SKM-1 (cell line): ENCODE measurements around the gene NSD1.
"Not testable (repeated sequence)": the region's sequence is repeated elsewhere in the genome, so short reads cannot be mapped to it uniquely, and the experiment has no call there.

Experiments used
- DNase-seq: peaks from one replicate; lab custom pipeline; 2025; ENCODE audit not compliant: unreplicated experiment; lab: John Stamatoyannopoulos, UW

Gene NSD1

DNA sequence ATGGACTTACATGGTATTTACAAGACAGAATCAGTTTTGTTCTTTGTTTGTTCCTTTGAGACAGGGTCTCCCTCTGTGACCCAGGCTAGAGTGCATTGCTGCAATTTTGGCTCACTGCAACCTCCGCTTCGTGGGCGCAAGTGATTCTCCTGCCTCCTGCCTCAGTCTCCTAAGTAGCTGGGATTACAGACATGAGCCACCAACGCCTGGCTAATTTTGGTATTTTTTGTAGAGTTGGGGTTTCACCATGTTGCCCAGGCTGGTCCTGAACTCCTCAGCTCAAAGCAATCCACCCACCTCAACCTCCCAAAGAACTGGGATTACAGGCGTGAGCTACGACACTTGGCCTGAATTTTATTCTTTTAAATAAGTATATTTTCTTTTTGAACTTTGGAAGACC, 142.3 kb downstream of the NSD1 start:
- no peak for DNase-seq

DNA sequence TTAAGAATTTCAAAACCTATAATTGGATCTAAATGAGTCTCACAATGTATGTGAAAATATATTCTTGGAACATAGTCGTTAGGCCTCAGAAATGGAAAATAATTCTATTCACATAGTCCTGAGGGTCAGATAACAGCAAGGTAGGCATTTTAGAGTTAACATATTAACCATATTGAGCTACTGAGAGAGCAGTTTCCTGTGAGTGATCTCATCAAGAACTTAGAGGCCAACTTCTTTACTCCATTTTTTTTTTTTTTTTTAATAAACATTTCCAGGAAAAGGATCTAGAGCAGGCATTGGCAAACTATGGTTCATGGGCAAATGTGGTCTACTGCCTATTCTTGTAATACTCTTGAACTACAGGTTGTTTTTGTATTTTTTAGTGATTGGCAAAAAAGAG, 143.3 kb downstream of the NSD1 start:
- no peak for DNase-seq

DNA sequence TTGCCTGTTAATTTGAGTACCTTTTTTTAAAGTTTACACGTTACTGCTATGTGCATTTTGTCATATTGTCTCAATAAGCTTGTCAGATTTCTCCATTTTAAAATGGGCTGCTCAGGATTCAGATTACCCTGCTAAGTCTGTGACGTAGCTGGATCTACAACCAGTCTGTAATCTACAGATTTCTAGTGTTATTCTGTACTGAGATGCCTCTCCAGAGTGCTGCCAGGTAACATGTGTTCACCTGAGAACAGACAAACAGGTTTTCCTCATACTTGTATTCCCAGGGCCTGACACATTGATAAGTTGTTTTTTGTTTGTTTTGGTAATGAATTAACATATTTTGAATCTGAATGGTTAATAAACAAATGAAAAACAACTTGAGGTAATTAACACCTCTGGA, 154.6 kb downstream of the NSD1 start:
- DNase-seq, result no peak

DNA sequence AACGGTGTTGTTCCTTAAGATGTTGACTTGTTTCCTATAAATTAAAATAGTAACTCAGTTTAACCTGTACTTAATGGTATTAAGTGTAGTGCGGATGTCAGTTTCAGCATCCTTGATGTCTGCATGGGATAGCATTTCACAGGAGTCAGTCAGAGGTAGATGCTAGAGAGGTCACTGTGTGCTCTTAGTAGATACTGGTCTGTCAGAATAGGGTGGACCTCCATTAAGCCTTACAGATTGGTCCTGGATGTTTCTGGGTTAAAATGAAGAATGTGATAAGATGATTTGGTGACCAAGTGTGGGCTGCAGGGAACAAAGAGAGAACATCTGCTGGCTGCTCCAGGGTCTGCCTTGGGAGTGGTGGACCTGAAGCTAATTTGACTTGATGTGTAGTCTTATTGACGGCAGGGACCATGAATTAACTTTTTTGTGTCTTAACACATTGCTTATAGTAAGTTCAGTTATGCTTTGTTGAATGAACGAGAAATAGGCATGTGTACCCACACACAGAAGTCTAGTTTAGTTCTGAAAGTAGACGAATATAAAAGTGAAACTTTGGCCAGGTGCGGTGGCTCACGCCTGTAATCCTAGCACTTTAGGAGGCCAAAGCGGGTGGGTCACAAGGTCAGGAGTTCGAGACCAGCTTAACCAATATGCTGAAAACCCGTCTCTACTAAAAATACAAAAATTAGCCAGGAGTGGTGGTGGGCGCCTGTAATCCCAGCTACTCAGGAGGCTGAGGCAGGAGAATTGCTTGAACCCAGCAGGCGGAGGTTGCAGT, 157.4 kb downstream of the NSD1 start:
- no peak for DNase-seq

DNA sequence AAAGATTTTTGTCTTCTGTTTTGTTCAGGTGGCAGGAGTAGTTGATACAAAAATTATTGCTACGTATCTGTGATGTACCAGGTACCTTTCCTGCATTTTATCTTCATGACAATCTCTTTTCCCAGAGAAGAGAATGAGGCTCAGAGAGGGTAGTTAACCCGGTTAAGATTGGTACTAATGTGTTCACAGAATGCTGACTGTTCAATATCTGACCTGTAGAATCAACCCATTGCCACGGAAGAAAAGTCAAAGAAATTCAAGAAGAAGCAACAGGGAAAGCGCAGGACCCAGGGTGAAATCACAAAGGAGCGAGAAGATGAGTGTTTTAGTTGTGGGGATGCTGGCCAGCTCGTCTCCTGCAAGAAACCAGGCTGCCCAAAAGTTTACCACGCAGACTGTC, 158.2 kb downstream of the NSD1 start:
- DNase-seq, result no peak

DNA sequence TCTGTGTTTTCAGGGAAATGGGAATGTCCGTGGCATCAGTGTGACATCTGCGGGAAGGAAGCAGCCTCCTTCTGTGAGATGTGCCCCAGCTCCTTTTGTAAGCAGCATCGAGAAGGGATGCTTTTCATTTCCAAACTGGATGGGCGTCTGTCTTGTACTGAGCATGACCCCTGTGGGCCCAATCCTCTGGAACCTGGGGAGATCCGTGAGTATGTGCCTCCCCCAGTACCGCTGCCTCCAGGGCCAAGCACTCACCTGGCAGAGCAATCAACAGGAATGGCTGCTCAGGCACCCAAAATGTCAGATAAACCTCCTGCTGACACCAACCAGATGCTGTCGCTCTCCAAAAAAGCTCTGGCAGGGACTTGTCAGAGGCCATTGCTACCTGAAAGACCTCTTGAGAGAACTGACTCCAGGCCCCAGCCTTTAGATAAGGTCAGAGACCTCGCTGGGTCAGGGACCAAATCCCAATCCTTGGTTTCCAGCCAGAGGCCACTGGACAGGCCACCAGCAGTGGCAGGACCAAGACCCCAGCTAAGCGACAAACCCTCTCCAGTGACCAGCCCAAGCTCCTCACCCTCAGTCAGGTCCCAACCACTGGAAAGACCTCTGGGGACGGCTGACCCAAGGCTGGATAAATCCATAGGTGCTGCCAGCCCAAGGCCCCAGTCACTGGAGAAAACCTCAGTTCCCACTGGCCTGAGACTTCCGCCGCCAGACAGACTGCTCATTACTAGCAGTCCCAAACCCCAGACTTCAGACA, 160.4 kb downstream of the NSD1 start:
- no peak for DNase-seq

DNA sequence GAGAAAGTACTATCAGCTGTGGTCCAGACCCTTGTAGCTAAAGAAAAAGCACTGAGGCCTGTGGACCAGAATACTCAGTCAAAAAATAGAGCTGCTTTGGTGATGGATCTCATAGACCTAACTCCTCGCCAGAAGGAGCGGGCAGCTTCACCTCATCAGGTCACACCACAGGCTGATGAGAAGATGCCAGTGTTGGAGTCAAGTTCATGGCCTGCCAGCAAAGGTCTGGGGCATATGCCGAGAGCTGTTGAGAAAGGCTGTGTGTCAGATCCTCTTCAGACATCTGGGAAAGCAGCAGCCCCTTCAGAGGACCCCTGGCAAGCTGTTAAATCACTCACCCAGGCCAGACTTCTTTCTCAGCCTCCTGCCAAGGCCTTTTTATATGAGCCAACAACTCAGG, 161.1 kb downstream of the NSD1 start:
- DNase-seq, result no peak

DNA sequence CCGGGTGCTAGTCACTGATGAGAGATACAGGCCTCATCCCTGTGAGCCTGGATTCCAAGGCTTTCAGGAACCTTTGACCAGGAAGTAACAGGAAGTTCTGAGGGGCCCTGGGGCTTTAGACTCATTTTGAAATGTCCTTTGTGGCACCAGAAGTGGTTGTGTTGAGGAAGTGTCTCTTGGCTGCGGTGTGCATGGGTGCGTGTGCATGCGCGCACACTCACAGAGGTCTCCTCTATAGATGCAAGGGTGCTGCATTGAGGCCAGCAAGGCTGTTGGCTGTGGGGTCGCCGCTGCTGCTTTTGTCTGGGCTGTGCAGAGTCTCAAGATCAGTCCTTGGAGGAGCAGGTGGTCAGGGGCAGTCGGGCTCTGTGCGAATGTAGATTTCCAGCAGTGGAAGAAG, 162.4 kb downstream of the NSD1 start:
- peak; percentile 46 for DNase-seq

DNA sequence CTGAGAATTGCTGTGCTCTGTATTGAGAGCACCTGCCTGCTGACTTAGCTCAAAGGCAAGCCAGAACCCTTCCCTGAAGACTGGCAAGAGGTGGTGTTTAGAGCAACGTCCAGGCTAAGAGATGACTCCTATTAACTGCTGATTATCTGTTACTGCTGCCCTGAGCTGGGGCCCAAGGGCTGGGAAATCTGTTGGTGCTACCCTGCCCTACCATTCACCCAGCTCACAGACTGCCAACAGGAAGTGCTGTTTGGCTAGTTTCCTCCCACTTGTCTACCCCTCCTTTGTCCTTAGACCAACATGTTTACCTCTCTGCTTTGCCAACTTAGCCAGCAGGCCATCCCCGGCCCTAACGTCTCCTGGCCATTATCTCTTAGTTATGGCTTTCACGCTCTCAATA, 163.0 kb downstream of the NSD1 start:
- no peak for DNase-seq

DNA sequence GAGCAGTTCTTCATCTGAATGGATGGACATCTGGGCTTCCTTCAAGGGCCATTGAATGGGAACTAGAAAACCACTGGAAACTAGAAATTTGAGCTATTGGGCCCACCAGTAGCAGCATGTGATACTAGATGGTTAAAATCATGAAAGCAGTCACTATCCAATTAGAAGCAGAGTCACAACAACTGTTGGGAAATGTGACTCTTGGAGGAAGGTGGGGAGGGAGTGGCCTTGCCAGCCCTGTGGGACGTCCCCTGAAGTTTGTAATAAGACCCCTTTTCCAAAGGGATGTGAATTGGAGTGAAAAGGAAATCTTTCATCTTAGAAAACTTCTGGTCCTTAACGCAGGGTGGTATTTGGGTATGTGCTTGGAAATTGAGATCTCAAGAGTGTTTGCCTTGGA, 164.3 kb downstream of the NSD1 start:
- no peak for DNase-seq

DNA sequence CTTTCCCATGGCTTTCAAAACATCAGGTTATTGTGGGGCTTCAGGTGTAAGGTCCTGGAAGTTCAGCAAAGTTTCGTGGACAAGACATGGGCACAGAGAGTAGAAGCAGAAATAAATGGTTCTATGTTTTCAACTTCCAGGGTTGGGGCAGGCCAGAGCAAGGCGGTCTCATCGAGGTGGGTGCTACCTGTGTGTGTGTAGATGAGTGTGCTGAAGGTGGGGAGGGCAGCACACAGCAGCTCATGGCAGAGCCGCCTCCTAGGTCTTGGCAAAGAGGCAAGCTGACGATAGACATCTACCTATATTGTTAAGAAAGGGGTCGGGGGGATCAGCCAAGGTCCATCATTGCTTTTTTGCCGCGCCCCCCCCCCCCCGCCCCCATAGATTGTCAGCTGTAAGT, 166.1 kb downstream of the NSD1 start:
- no peak for DNase-seq

DNA sequence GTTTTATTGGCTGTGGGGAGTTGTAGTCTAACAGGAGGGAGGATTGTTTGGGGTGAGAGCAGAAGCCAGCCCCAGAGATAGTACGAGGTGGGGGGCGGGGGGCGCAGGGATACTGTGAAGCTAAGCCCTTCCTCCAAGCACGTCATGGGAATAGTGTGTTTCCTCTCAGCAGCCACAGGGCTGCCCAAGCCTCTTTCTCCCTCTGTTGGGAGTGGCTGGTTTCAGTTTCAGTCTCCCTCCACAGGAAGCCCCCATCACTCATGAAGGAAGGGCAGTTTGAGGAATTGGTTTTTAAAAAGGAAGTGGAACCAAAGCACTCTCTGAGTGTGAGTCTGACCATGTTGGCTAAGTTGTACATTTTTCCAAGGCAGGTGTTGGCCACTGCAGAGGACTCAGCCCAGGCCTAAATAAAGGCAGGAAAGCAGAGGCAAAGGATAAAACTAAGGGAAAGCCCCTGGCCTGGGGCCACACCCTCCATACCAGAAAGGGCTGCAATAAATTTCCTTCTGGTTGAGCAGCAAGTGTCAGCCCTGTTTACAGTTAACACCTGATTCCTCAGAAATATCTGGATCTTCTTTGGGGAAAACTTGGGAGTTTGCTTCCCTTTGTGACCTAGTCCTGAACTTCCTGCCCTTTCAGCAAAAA, 166.8 kb downstream of the NSD1 start:
- peak; percentile 92 for DNase-seq

DNA sequence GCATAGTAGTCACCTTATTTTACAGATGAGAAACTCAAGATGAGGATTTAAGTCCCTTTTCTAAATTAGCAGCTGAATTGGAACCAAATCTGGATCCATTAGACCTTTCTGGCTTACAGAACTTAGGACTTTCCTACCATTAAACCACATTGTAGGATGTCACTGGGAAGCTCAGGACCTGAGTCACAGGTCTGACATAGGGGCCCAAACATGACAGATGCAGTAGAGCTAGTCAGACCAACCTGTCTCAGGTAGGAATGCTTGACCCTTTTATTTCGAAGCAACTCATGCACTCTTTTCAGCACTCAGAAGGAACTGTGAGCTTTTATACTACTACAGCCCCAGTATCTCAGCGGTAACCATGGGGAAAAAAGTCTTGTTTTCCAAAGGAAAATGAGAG, 167.4 kb downstream of the NSD1 start:
- DNase-seq, result no peak

DNA sequence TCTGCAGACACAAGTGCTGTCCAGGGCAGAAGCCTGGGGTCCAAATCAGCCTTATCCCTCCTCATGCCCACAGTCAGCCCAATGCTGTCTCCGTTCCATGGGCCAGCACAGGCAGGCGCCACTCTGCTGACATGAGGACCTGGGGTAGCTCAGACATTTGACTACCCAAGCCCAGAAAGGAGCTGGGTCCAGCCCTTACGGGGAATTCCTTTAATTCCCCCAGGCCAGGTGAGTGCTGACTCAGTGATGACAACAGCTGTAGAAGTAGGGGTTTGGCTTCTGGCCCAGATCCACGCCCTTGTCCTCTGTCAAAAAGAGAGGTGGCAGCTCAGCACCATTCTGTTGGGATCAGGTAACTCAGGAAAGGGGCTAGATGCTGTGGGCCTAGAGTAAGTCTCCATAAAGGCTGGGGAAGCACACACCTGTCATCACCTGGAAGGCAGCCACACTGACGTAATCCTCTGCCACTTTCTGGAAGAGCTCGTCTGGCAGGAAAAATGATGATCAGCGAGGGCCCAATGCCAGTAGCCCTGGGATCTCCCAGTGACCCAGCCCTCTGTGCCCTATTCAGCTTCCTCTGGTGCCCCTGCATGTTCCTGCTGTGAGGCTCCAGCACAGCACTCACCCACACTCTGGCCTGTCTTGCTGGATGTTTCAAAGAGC, 168.1 kb downstream of the NSD1 start:
- no peak for DNase-seq

DNA sequence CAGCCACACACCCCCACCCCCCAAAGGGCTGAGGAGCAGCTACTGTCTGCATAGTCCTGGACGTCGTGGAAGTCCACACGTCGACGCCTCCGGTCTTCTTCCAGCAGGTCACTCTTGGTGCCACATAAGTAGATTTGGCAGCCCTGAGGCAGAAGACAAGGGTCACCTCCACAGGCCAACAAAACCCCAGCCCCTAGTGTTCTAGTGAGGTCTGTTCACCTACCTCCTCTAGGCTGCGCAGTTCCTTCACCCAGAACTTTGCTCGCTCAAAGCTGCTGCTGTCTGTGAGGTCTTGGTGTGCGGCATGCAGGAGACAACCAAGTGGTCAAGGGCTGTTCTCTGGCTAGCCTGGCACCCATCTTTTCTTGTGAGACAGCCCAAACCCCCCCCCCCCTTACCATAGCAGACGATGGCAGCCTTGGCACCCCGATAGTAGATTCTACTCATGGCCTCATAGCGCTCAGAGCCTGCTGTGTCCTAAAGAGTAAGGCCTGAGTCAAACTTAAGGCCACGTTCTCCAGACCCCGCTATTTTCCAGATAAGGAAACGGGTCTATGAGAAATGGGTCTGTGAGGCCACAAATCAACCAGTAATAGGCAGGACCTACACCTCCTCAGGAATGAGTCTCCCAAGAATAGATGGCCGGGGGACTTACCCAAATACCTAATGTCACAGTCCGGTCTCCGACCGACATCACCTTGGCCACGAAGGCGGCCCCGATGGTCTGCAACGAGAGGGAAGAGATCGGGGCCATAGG, 169.0 kb downstream of the NSD1 start:
- peak; percentile 19 for DNase-seq

DNA sequence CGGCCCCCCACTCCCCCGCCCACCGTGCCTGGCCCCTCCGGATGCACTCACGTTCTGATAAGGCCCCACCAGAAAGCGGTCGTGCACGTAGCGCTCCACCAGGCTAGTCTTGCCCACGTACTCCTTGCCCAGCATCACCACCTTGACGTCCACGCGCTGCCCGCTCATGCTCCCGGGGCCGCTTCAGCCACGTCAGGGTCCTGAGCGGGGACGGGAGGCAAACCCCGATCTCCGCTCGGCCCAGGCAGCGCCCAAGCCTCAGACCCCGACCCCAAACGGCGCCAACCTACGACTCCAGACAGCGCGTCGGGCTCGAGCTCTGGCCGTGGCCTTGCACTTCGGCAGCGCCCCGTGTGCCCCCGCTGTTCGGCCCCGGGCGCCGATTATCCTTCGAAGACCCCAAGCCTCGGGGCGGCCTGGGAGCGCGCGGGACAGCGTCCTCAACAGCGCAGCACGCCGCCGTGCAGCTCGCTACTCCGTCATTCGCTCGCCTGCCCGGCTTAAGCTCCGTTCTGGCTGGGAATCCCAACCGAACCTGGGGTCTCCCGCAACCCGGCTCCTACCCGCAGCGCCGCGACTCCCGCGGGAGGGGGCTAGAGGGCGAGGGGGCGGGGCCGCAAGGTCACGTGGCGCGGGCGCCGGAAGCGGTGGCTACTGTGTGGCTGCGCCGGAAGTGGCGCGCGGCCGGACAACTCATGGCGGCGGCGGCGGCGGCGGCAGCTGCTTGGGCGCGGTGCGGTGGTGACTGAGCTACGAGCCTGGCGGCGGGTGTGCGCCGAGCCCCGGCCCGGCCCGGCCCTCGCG, 169.8 kb downstream of the NSD1 start, which contains the start of the genes PRELID1 and RAB24:
Gene PRELID1, plus strand, starts transcription at position 679 of the 804 bp plus-strand sequence. CDS start 187 bp downstream, outside the sequence.
Gene RAB24, minus strand, starts transcription at position 599 of the 804 bp plus-strand sequence. Its CDS starts 431 bp downstream, at position 168.
- DNase-seq, result peak; percentile 51

DNA sequence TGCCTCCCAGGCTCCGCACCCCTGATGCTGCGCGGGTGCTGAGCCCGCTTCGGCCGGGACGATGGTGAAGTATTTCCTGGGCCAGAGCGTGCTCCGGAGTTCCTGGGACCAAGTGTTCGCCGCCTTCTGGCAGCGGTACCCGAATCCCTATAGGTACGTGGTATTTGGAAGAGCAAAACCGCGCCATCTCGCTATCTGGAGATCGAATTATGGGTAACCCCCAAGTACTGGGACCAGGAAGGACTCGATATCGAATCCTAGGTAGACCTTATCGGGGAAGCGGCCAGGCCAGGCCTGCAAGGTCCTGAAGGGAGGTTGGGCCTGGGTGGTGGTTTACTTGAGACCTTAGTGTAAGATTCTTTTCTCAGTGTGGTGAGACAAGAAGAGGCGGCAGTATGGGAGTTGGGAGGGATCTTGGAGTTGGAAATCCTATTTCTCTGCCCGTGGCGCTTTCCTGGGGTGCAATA, 170.4 kb downstream of the NSD1 start:
- DNase-seq, result no peak

DNA sequence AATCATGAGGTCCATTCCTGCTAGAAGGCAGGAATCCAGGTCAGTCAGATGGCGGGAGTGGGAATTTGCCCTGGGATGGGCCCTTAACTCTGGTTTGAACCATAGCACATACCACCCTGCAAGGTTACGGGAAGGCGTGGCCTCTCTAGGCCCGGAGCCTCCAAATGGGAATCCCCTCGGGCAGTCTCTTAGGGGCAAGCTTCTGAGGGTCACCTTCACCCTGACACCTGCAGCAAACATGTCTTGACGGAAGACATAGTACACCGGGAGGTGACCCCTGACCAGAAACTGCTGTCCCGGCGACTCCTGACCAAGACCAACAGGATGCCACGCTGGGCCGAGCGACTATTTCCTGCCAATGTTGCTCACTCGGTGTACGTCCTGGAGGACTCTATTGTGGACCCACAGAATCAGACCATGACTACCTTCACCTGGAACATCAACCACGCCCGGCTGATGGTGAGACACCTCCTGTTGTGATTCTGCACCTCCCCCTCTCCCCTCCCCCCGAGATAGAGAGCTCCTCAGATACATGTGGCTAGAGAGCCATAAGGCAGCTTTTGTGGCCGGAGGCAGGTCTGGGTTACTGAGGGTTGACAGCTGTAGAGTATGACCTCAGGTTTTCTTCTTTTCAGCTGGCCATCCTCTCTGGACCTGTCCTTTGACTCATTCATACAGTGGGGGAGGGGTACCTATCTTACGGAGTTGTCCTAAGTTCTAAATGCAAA, 171.0 kb downstream of the NSD1 start:
- no peak for DNase-seq

DNA sequence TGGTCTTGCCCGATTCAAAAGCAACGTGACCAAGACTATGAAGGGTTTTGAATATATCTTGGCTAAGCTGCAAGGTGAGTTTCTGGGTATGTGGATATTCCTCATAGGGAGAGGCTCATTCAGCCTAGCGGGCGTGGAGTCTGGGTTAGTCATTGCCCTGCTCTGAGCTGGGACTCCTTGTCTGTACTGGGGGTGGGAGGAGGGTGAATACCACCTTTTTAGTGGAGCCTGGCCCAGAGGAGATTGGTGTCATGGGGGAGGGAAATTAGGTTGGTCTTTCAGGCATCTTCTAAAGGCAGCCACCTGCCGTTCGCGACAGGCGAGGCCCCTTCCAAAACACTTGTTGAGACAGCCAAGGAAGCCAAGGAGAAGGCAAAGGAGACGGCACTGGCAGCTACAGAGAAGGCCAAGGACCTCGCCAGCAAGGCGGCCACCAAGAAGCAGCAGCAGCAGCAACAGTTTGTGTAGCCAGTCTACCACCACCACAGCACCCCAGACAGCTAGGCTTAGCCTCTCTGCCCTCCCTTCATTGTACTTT, 172.6 kb downstream of the NSD1 start:
- DNase-seq, result not testable (repeated sequence)
